Heart left ventricle (tissue), 16 donors: ENCODE measurements around the gene TECPR1. TPM values are rescaled to one million over a fixed set of nuclear protein-coding genes. Genes with fewer than 3 reads are reported as not detected.

Experiments
- ATAC-seq, 4 donors: fragments of 200-7000 bp; cut with Tn5 transposase; one replicate each; pipeline ENCODE4 v1.9.1; 2020 to 2022; ENCODE audit warnings: moderate library complexity in 4 of 4, mild to moderate bottlenecking in 3 of 4, moderate number of reproducible peaks in 1 of 4
- DNase-seq, 5 donors: peaks; one replicate each; pipeline ENCODE4 v3.0.0-alpha.2; 2020
- H3K27ac ChIP-seq, 12 donors: fragments of 200-600 bp; sonication (generic) in 4 of 12; one replicate each; pipeline versions ENCODE4 v1.5.0 to v1.8.0; 2016 to 2022; ENCODE audit warnings: mild to moderate bottlenecking in 2 of 12
- H3K27me3 ChIP-seq, 9 donors: fragments of 200-600 bp; sonication (generic) in 2 of 9; one replicate each; pipeline versions ENCODE4 v1.5.1 to v1.8.0; 2016 to 2022; ENCODE audit warnings: mild to moderate bottlenecking in 3 of 9
- H3K36me3 ChIP-seq, 9 donors: fragments of 200-600 bp; sonication (generic) in 2 of 9; one replicate each; pipeline versions ENCODE4 v1.5.0 to v1.8.0; 2018 to 2022; ENCODE audit warnings: mild to moderate bottlenecking in 2 of 9
- H3K4me1 ChIP-seq, 12 donors: fragments of 200-600 bp; sonication (generic) in 4 of 12; one replicate each; pipeline versions ENCODE4 v1.5.0 to v1.8.0; 2016 to 2022; ENCODE audit warnings: mild to moderate bottlenecking in 3 of 12
- H3K4me3 ChIP-seq, 12 donors: fragments of 200-600 bp; sonication (generic) in 4 of 12; one replicate each; pipeline versions ENCODE4 v1.5.0 to v1.8.0; 2017 to 2022; ENCODE audit warnings: mild to moderate bottlenecking in 9 of 12, moderate library complexity in 4 of 12
- H3K9me3 ChIP-seq, 12 donors: fragments of 200-600 bp; sonication (generic) in 4 of 12; one replicate each; pipeline versions ENCODE4 v1.5.0 to v1.8.0; 2016 to 2022; ENCODE audit warnings: mild to moderate bottlenecking in 1 of 12
- POLR2A ChIP-seq, 2 donors: fragments of 450-650 bp; IDR thresholded peaks; one replicate each; pipeline ENCODE4 v1.6.1; 2017; ENCODE audit warnings: antibody characterized with exemption in 2 of 2, mild to moderate bottlenecking in 2 of 2, moderate library complexity in 2 of 2
- WGBS, 4 donors: extraction: QIAGEN DNeasy Blood & Tissue Kit in 2 of 4; methylation state at CpG; one replicate each; pipeline versions ENCODE4 v1.1.5 to v1.1.7; 2013 to 2018; 5-methylcytosine and 5-hydroxymethylcytosine counted together
- intact Hi-C, 10 donors: fragments of 100-400 bp; cut with DNase I; formaldehyde crosslinking; loops; one replicate each; pipeline versions ENCODE4 v1.11.1 to v1.14.2; 2022
- polyA plus RNA-seq, 2 donors: library from polyadenylated mRNA; stranded (reverse); fragments of 200-250 nt; gene quantifications; one replicate each; pipeline ENCODE4 v1.2.3, GENCODE V29; 2013
- total RNA-seq, 9 donors: library from RNA; depleted of rRNA in 2 of 9; stranded (reverse); fragments of >200 nt in 2 of 9; fragmentation: NEBNext Ultra II Directional in 3 of 9; extraction: Animal tissue kit (Norgen Biotek cat#: 25700) in 3 of 9; gene quantifications; one replicate each; pipeline versions ENCODE4 v1.1.0 to v1.2.4, GENCODE V29; 2016 to 2023
- TF ChIP-seq, protein P1 (sequence below), 12 donors: fragments of 200-600 bp; sonication (generic) in 4 of 12; IDR thresholded peaks; one replicate each; pipeline versions ENCODE4 v1.5.0 to v1.8.0; 2018 to 2022; ENCODE audit warnings: antibody characterized with exemption in 12 of 12, mild to moderate bottlenecking in 5 of 12
- donor health status: ischemic (EF 13 %, LVEDD 7.1; RV severe dilation, severe dysfunction).
- donor health status: healthy with polysubstance abuse.
- donor health status: DM: no; HTN: yes; CAD: no.
- donor health status: DM: no; HTN: no; CAD: no.
- donor health status: ischemic (EF 25% LVEDD 6.9; RV normal size, moderate dysfunction).
- donor health status: ischemic (EF 25% LVEDD 5.7; RV mildly dilated, moderate dysfunction).
- donor health status: healthy.
- donor health status: DM: yes; HTN: yes; CAD: no.
- donor health status: ischemic (EF 35%, LVEDD 5.7; RV mildly dilated, moderate dysfunction).
- donor health status: nonischemic (EF 11% LVEDD 7.7; RV severe dilation, severe dysfunction).
- donor health status: DM: yes; HTN: yes; CAD: no.
- donor health status: PGD.
- donor health status: ischemic (EF 29% LVEDD 5.4; RV normal size, mild dysfunction).
- donor health status: nonischemic (EF 23%, LVEDD 6.1; RV moderate dilation, normal function).

Gene TECPR1
- total and polyA plus RNA-seq, 11 donors, result 10.9 to 33.0 (median 22.7) TPM

DNA sequence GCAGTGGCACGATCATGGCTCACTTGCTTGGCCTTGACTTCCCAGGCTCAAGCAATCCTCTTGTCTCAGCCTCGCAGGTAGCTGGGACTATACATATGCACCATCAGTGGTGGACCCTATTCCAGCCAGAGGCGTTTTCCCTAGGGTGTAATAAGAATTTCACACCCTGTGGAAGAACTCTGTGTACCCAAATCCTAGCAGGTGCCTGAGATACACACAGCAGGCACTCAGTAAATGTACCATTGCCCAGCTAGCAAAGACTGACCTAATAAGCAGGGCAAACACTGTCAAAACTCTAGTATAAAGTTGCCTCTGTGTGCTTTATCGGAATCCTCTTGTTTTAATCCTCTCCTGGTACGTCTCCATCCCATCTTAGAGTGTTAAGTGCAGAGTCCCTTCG lies 74.5 kb downstream of the TECPR1 start:
- ATAC-seq (peak in 3 of 4 donors; percentile 19 to 43 (median 26)), DNase-seq (no peak)
- Histone ChIP-seq H3K27ac (peak overlapping the region in 3 of 12 donors; percentile 26 to 69 (median 36)), H3K4me3 (no peak overlapping the region), H3K27me3 (no peaks in the 10 kb centered on the region), H3K36me3 (peaks cover 0 to 57% (median 26%) of the 10 kb centered on the region in 9 donors), H3K4me1 (peaks cover 0 to 23% (median 12%) of the 10 kb centered on the region in 12 donors), H3K9me3 (no peaks in the 10 kb centered on the region)
- 84 to 91% (median 87%) methylated on average over 6 of the region's 6 CpGs for WGBS, 4 donors
- intact Hi-C loops, result no loop called here
- TF ChIP-seq, protein P1, sequence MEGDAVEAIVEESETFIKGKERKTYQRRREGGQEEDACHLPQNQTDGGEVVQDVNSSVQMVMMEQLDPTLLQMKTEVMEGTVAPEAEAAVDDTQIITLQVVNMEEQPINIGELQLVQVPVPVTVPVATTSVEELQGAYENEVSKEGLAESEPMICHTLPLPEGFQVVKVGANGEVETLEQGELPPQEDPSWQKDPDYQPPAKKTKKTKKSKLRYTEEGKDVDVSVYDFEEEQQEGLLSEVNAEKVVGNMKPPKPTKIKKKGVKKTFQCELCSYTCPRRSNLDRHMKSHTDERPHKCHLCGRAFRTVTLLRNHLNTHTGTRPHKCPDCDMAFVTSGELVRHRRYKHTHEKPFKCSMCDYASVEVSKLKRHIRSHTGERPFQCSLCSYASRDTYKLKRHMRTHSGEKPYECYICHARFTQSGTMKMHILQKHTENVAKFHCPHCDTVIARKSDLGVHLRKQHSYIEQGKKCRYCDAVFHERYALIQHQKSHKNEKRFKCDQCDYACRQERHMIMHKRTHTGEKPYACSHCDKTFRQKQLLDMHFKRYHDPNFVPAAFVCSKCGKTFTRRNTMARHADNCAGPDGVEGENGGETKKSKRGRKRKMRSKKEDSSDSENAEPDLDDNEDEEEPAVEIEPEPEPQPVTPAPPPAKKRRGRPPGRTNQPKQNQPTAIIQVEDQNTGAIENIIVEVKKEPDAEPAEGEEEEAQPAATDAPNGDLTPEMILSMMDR (IDR thresholded peaks at IDR 0.05), result no peak
- TF ChIP-seq POLR2A (IDR thresholded peaks at IDR 0.05), result no peak

DNA sequence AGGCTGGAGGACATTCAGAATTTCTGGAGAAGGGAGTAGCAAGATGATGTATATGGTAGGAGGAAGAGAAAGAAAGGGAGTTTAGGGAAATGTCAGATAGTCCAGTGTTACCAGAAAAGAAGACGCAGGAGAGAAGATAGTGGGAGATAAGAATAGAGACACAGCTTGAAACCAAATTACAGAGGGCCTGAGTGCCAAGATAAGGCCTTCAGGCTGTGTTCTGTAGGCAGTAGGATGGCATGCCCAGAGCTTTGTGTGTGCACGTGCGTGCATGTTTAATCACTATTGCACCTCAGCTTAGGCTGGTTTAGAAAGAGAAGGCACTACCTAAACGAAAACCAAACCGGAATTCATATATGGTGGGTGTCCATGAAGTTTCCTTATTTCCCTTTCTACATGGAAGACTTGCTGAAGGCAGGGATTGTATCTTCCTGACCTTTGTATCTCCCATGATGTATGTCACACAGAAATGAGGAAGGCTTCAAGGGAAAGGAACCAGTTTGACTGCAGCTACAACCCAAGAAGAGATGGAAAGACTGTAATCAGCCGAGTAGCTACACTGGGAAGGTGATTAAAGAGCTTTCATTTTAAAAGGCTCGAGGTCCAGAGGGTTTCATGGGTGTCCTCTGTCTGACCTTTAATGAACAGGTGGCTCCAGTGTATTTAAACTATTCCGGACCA lies 76.6 kb downstream of the TECPR1 start:
- Histone ChIP-seq H3K4me3 (no peak overlapping the region), H3K36me3 (peaks cover 0 to 69% (median 38%) of the 10 kb centered on the region in 9 donors), H3K9me3 (no peaks in the 10 kb centered on the region), H3K27me3 (no peaks in the 10 kb centered on the region), H3K27ac (peak overlapping the region in 1 of 12 donors; percentile 12), H3K4me1 (peaks cover 0 to 23% (median 12%) of the 10 kb centered on the region in 12 donors)
- DNase-seq (no peak), ATAC-seq (no peak)
- TF ChIP-seq, protein P1 (IDR thresholded peaks at IDR 0.05), result no peak
- no peak for TF ChIP-seq POLR2A (IDR thresholded peaks at IDR 0.05)
- 71 to 76% (median 75%) methylated on average over 8 of the region's 8 CpGs for WGBS, 4 donors
- intact Hi-C loops, result no loop called here

DNA sequence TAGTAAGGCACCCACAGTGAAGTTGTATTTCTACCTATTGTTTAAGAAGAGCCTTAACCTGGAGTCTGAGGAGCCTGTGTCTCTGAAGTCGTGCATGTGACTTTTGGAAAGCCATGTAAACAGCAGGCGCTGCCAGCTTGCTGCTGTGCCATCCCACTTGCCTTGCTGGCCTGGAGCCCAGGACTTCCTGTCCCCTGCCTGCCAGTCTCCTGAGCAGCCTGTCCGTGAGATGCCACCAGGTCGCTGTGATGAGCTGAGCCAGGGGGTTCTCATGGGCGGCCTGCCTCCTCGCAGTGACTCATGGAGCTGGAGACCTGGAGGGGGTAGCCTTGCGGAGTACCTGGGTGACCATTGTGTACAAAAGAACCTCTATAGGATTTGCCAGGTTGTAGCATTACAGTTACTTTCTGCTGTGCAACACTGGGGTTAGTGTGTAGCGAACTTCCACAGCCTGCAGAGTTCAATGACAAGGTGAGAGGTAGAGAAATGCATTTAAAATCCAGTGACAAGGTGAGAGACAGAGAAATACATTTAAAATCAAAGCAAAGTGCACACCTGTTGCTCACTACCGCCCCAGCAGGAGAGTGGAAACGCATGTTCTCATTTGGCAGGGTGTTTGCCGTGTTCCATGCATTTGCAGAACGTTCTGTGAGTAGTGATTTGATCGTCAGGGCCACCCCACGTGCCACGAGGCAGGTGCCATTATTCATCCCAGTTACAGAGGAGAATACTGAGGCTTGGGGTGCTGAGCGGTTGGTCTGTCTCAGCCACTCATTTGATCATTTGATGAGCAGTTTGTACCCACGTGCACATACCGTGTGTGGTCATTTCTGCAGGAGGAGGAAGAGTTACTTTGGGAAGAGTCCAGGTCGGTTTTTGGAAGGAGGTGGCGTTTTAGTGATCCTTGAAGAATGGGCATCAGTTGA lies 77.4 kb downstream of the TECPR1 start:
- Histone ChIP-seq H3K27me3 (no peaks in the 10 kb centered on the region), H3K4me1 (peaks cover 0 to 23% (median 12%) of the 10 kb centered on the region in 12 donors), H3K9me3 (no peaks in the 10 kb centered on the region), H3K36me3 (peaks cover 0 to 64% (median 38%) of the 10 kb centered on the region in 9 donors), H3K4me3 (no peak overlapping the region), H3K27ac (peak overlapping the region in 5 of 12 donors; percentile 12 to 51 (median 33))
- ATAC-seq (peak; percentile 51 to 82 (median 75)), DNase-seq (peak; percentile 68 to 87 (median 75))
- WGBS, 4 donors, result 80 to 83% (median 81%) methylated on average over 18 to 20 of the region's 20 CpGs
- no peak for TF ChIP-seq POLR2A (IDR thresholded peaks at IDR 0.05)
- TF ChIP-seq, protein P1 (IDR thresholded peaks at IDR 0.05), result no peak
- intact Hi-C loops, result no loop called here

DNA sequence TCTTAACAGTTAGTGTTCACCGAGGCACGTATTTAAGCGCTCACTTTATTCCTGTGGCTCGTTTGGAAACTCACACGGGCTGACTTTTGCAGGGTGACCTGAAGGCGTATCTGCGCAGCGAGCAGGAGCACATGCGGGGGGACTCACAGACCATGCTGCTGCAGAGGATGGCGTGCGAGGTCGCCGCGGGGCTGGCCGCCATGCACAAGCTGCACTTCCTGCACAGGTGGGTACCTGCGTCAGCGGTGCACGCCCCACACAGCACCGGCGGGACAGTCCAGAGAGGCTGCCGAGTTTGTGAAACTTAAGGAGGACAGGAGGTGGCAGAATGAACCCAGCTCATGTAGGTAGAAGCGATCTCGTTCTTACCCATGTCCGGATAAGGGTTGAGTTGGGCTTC lies 80.6 kb downstream of the TECPR1 start:
- intact Hi-C loops, result no loop called here
- Histone ChIP-seq H3K4me1 (peaks cover 0 to 13% (median 1%) of the 10 kb centered on the region in 12 donors), H3K9me3 (no peaks in the 10 kb centered on the region), H3K4me3 (no peak overlapping the region), H3K36me3 (peaks cover 0 to 50% (median 29%) of the 10 kb centered on the region in 9 donors), H3K27ac (no peak overlapping the region), H3K27me3 (no peaks in the 10 kb centered on the region)
- DNase-seq (no peak), ATAC-seq (no peak)
- 95 to 97% (median 96%) methylated on average over 24 of the region's 24 CpGs for WGBS, 4 donors
- no peak for TF ChIP-seq POLR2A (IDR thresholded peaks at IDR 0.05)
